NCI-H69 (cell line): Measurements from ENCODE around the gene THEM4.
"Not testable (repeated sequence)": the region's sequence is repeated elsewhere in the genome, so short reads cannot be mapped to it uniquely, and the experiment has no call there.

Source experiments
- DNase-seq: peaks from one replicate; lab custom pipeline; 2025; lab: John Stamatoyannopoulos, UW

THEM4 gene

DNA sequence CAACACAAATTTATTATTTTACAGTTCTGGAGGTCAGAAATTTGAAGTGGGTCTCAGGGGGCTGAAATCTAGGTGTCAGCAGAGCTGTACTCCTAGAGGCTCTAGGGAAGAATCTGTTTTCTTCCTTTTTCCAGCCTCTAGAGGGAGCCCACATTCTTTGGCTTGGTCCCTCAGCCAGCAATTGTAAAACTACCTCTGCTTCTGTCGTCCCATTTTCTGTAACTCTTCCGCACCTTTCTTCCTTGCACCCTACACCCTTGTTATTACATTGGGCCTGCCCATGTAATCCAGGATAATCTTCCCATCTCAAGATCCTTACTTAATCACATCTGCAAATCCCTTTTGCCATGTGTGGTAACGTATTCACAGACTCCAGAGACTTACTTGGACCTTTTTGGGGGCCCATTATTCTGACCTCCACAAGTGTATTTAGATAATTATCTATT is 24.8 kb upstream of the THEM4 start:
- peak; percentile 76 for DNase-seq

DNA sequence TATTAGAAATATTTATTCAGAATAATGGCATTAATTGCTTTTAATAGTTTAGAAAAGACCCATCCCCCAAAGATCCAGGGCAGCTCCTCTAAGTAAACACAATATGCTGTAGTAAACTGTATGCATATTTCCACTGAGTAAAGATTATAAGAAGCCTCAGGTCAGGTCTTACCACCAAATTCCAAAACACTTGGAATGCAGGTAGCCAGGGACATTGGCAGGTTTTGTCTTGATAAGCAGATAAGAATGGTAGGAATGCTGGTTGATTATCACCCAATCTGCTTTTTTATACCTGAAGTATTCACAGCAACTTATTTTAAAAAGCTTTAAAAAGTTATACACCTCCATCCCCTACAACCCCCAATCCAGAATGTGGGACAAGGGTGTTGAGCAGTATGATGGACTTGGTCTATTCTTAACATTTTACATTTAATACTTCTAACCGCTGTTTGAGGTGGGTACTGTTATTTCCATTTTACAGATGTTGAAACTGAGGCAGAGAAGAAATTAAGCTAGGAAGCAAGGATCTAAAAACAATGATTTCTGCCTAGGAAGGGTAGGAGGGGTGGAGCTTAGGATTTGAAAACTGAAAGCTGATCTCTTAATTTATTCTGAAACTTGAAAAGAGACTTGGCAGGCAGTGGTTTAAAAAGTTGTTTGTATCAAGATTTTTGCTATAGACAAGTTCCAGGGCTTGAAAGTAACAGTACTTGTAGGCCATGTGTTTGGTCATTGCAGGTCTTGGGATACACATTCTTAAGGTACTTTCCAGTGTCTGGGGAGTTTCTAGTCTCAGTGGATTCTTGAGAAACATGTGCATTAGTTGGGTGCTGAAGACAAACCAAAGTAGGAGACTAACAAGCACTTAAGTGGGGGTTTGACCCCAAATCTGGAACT is 15.6 kb upstream of the THEM4 start:
- DNase-seq, result no peak

DNA sequence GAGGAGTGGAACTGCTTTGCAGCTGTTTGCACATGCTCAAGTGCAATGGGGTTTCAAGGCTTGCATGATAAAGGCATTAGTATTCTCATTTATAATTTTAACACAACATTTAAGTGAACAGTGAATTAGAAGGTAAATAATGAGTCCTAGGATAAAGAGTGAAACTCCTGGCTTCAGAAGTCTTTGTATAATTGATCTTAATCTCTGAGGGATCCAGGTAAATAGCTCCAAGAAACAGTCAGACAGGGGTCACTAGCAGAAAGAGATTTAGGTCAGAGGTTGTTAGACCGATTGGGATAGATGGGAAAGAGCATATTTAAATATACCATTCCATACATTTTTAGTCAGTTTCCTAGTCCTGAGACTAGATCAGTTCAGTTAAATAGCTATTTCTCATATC is 14.1 kb upstream of the THEM4 start:
- DNase-seq, result no peak

DNA sequence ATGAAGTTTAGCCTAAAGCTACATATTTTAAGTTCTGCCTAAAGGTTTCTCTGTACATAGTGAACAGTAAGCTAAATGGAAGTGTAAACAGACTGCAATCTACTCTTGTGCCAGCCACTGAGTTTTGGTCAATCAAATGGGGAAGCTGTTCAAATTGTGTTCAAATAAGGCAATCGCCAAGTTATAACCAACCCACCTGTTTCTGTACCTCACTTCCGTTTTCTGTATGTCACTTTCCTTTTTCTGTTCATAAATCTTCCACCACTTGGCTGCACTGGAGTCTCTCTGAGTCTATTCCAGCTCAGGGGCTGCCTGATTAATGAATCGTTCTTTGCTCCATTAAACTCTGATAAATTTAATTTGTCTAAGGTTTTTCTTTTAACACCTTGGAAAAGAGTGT is 10.8 kb upstream of the THEM4 start:
- DNase-seq, result peak; percentile 20

DNA sequence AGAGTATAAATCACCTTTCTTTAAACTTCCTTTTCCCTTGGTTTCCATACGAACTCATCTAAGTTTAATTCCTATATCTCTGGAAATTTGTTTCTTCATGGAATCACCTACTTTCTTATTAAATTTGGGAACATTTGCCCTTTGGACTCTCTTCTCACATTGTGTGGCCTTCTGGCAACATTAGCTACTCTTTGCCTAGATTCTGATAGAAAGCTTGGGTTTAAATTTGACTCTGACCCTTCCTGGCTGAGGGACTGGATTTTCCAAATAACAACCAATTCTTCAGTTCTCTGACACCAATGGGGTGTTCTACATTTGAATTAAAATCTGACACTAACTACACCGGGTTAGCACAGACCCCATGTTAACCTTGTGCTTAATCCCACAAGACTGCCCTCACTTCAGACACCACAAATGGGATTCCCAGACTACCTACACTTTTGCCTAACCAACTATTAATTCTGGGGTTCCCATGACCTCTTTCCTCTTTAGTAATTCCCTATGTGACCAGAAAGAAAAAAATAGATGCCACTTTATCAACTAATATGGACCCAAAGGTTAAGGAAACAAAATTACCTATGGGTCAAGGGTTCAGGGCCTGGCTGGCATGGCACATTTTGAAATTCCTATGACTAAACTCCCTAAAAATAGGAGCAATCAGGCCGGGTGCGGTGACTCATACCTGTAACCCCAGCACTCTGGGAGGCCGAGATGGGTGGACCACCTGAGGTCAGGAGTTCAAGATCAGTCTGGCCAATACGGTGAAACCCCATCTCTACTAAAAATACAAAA is 9.7 kb upstream of the THEM4 start:
- DNase-seq, result no peak

DNA sequence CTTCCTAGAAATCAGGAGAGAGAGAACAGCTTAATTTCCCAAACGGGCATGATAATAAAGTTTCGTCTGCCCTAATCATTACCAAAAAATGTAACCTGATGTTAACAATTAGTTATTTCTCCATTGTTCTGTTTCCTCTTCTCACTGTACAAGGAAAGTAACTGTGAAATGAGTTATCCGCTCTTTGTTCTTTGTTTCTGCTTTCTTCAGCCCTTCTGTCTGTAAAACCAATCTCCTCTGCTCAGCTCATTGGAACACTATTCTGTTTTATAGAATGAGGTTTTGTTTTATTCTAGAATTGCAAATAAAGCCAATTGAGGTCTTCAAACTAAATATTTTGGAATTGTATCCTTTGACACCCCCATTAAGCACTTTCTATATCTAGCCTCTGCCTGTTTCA is 8.8 kb upstream of the THEM4 start:
- DNase-seq, result no peak

DNA sequence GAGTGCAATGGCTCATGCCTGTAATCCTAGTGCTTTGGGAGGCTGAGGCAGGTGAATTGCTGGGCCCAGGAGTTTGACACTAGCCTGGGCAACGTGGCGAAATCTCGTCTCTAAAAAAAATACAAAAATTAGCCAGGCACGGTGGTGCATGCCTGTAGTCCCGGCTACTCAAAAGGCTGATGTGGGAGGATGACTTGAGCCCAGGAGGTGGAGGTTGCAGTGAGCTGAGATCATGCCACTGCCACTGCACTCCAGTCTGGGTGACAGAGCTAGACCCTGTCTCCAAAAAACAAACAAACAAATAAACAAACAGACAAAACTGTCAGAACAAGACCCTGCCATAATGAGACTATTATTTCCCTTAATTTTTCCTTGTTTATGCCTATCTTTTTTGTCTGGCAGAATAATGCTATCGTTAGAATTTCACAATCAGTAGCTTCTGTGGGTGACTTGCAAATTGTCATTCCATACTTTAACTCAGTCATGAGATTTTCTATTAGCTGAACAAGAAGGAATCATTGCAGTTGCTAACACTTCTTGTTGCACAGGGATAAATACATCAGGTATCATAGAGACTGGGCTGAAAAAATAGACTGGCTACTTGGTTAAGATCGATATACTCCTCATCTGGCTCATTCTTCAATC is 7.5 kb upstream of the THEM4 start:
- DNase-seq, result no peak

DNA sequence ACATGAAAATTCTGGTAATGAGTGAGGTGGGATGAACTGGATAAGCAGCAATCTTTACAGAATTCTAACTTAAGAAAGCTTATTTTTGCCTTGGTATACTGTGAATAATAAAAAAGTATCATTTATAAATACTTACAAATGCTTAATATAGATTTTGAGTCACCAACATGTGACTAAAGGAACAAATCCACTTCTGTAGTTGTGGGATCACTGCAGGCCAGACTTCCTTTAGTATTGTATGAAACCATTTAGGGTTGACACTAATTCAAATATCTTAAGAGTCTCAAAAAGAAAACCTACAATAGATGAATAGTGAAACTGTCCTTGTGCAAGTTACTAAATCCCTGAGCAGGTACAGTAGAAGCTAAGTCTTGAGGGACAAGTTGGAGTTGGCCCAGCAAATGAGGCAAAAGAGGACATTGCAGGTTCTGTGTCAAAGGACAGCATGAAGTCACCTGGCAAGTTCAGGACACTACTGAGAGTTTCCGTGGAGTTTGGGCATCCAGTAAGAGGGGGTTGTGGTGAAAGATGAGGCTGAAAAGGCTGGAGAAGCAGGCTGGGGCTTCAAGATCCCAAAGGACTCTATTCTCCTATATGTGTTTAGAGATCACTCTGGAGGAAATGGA is 5.9 kb upstream of the THEM4 start:
- DNase-seq, result no peak

DNA sequence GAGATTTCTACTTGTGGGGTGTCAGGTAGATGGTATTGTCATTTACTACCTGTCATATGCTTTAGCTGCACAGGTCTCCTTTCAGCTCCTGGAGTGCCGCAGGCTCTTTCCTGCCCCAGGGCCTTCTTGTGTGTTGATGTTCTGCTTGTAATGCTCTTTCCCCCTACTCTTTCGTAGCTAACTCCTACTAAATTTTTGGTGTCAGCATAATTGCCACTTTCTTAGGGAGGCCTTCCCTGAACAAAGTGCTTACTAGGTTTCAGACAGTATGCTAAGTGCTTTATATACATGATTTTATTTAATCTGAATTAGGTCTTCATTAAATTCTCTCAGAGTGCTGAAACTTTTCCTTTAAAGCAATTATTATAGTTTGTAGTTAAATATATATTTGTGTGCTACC is 4.8 kb upstream of the THEM4 start:
- DNase-seq, result no peak

DNA sequence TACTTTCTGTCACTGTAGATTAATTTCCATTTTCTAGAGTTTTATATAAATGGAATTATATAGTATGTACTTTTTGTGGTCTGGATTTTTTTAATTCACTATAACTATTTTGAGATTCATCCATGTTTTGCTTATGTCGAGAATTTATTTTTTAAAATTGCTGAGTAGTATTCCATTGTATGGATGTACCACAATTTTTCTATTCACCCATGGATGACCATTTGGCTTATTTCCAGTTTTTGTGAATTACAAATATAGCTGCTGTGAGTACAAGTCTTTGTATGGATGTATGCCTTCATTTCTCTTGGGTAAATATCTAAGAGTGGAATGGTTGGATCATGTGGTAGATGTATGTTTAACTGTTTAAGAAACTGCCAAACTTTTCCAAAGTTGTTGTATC is 3.7 kb upstream of the THEM4 start:
- DNase-seq, result no peak

DNA sequence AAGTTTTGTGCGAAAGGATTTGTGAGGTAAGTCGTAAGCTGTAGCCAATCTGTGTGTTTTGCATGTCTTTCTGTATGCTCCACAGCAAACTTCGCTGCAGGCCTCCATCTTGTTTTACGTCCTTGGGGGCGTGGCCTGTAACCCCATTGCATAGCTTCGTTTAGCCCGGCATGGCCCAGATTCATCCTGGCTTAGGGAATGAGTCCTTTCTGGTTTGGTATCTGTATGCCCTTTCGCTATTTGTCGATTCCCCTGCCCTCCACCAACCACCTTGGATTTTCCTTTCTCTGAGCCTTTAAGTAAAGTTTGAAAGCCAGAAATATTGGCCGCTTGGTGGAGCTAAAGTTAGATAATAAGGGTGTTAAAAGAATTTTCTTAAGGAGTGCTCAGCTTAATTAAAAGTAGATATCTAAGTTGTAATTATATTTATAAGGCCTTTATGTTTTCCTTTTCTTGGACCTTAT is 1.1 kb downstream of the THEM4 start:
- no peak for DNase-seq

DNA sequence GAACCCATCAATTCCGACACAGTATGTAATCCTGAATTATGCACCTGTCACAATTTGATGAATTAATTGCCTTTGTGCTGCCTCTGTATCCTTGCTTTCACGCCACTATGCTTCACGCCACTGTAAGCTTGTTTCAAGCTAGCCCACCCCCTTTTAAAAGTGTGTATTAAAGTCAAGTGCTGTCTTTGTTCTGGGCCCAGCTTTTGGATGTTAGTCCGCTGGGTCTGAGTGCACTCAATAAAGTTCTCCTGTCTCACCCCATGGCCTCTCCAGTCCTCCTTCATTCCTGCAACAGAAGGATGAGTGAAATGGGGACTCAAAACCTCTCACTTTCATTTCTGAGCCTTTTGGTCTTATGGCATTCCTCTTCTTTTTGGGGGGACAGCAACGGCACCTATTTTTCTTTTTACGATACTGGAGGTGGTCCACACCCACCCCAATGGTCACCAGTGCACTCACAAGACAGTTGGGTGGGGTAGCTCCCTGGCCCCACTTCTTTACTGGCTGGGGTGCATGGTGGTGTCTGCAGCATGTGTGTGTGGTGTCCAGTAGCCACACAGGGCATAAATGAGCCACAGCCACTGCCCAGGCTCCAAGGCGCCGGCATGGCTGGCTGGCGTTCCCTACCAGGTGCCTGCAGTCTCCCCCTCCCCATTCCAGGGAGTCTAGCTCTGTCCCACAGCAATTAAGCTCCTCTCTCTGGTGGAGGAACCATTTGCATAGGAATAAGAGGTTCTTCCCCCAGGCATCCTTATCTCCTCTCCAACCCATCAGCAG is 1.8 kb downstream of the THEM4 start:
- DNase-seq, result peak; percentile 17

DNA sequence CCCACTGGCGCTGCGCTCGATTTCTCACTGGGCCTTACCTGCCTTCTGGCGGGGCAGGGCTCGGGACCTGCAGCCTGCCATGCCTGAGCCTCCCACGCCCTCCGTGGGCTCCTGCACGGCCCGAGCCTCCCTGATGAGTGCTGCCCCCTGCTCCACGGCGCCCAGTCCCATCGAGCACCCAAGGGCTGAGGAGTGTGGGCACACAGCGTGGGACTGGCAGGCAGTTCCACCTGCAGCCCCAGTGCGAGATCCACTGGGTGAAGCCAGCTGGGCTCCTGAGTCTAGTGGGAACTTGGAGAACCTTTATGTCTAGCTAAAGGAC is 3.0 kb downstream of the THEM4 start:
- not testable (repeated sequence) for DNase-seq

DNA sequence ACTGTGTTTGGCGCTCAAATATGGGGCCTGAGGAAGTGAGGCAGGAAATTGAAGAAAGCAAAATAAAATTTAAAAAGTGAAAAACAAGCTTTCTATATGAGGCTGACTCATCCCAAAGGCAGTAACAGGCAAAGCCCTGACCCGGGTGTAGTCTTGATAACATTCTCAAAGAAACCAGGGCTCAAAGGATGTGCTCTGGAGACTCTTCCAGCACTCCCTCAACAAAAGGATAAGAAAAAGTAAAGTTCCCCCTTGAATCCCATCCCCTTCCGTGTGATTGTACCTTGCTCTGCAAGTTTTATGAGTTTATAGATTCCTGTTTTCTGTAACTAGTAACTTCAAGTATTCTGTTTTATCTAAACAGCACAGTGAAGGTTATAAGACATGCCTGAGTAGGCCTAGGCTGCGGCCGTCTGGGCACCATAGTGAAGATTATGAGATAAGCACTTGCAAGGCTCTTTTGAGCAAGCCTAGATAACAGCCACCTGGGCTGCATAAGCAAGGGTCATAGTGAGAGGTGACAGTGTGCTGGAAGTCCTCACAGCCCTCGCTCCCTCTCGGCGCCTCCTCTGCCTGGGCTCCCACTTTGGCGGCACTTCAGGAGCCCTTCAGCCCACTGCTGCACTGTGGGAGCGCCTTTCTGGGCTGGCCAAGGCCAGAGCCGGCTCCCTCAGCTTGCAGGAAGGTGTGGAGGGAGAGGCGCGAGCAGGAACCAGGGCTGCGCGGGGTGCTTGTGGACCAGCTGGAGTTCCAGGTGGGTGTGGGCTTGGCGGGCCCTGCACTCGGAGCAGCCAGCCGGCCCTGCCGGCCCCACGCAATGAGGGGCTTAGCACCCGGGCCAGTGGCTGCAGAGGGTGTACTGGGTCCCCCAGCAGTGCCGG is 3.6 kb downstream of the THEM4 start:
- not testable (repeated sequence) for DNase-seq

DNA sequence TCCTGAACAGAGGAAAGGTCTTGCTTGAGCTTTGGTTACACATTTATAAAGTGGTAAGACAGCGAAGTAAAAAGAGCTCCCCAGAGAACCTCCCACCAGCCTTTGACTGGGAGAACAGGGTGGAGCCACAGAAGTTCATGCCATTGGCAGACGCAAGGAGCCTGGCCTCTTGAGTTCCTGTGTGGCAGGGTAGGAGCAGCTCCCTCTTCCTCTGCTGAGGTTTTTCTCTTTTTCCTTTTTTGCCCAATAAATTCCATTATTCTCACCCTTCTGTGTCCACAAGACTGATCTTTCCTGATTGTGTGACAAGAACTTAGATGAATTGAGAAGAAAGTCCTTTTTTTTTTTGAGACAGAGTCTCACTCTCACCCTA is 4.3 kb downstream of the THEM4 start:
- no peak for DNase-seq

DNA sequence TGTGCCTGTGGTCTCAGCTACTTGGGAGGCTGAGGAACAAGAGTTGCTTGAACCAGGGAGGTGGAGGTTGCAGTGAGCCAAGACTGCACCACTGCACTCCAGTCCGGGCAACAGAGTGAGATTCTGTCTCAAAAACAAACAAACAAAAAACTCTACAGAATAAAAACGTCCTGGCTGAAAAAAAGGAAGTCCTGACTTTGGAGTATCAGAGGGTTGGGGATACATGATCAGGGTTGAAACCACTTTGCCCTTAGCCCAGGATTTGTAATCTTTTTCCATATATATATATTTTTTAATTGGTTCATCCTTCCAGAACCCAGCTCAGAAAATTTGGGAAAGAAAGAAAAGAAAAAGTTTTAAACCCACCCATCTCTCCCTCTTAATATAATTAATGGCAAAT is 6.5 kb downstream of the THEM4 start:
- no peak for DNase-seq

DNA sequence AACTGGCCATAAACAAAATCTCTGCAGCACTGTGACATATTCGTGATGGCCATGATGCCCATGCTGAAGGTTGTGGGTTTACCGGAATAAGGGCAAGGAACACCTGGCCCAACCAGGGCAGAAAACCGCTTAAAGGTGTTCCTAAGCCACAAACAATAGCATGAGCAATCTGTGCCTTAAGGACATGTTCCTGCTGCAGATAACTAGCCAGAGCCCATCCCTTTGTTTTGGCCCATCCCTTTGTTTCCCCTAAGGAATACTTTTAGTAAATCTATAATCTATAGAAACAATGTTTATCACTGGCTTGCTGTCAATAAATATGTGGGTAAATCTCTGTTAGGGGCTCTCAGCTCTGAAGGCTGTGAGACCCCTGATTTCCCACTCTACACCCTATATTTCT is 8.5 kb downstream of the THEM4 start:
- DNase-seq, result not testable (repeated sequence)

DNA sequence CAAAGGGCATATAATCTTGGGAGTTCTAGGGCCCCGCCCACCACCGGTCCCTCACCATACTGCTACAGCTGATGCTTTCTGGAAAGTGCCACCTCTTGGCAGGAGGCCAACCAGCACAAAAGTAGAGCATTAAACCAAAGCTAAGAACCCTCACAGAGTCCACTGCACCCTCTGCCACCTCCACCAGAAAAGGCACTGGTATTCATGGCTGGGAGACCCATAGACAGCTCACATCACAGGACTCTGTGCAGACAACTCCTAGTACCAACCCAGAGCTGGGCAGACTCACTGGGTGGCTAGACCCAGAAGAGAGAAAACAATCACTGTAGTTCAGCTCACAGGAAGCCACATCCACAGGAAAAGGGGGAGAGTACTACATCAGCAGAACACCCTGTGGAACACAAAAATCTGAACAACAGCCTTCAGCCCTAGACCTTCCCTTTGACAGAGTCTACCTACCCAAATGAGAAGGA is 10.8 kb downstream of the THEM4 start:
- DNase-seq, result peak; percentile 31

DNA sequence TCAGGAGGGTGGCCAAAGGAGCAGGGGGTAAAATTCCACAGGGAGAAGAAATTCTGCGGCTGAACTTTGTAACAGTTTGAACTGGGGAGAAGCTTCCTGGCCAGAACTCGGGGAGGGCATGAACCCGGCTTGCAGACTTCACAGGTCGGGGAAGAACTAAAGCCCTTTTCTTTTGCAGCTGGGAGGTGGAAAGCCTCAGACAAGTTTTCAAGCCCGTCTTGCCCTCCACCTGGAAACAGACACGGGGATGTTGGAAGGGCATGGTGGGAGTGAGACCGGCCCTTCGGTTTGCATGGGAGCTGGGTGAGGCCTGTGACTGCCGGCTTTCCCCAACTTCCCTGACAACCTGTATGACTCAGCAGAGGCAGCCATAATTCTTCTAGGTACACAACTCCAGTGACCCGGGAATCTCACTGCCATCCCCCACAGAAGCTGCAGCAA is 11.3 kb downstream of the THEM4 start:
- no peak for DNase-seq

DNA sequence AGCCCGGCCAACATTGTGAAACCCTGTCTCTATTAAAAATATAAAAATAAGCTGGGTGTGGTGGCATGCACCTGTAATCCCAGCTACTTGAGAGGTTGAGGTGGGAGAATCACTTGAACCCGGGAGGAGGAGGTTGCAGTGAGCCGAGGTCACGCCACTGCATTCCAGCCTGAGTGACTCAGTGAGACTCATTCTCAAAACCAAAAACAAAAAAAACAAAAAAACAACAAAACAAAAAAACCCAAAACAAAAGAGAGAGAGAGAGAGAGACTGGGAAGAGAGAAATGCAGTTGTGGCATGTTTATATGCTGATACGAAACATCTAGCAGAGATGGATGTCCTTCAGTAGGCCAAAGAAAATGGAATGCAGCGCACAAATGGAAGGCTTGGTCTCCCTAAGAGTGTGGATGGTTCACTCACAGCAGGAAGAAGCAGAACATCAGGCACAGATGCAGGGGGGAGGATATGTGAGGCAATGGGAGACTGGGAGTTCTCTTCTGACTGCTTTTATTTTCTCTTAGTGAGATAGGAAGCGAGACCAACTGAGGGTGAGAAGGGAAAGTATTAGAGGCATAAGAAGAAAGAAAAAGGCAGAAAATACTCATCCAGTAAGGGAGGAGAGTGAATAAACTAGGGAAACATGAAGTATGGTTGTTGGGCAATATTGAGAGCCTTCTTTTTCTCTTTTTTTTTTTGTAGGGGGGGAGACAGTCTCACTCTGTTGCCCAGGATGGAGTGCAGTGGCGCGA is 16.0 kb downstream of the THEM4 start:
- DNase-seq, result no peak
